ENCODE results near the gene PTPRK. TPM values are rescaled to one million over a fixed set of nuclear protein-coding genes. Genes with fewer than 3 reads are reported as not detected.

The PTPRK gene
- polyA plus RNA-seq, 3 donors, result 0.01 TPM; not detected in 2

DNA sequence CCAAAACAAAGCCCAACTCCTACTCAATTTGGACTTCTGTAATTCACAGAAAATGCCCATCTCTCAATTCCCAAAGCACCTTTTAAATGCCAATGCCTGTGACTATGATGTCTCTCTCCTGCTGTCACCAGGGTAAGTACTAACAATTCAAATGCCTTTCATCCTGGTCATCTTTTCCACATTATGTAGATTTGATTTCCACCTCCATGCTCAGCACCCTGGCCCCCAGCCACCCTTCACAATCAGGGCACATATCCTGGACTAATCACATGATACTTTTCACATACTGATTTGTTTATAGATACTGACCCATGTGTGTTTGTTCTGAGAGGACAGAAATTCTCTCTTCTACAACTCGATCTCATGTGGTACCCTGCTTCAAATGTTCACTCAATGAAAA is 236.3 kb downstream of the PTPRK start:
- Mint-ChIP-seq H3K4me3 (no peak overlapping the region), H3K27me3 (ENCODE audit: low read depth in 3 of 3) (peaks cover 0 to 1% (median 0%) of the 10 kb centered on the region in 3 donors), H3K27ac (no peak overlapping the region), H3K9me3 (peaks cover 0 to 12% (median 2%) of the 10 kb centered on the region in 7 donors), H3K36me3 (no peaks in the 10 kb centered on the region), H3K4me1 (no peaks in the 10 kb centered on the region)
- DNase-seq, result no peak
- H3K27me3 ChIP-seq (ENCODE audit: control insufficient read depth in 2 of 2, insufficient read depth in 2 of 2, low read length in 2 of 2), result no peaks in the 10 kb centered on the region
- no peaks in the 10 kb centered on the region for H3K79me2 ChIP-seq (ENCODE audit: insufficient read depth, low read length)
- TF ChIP-seq, protein P1, sequence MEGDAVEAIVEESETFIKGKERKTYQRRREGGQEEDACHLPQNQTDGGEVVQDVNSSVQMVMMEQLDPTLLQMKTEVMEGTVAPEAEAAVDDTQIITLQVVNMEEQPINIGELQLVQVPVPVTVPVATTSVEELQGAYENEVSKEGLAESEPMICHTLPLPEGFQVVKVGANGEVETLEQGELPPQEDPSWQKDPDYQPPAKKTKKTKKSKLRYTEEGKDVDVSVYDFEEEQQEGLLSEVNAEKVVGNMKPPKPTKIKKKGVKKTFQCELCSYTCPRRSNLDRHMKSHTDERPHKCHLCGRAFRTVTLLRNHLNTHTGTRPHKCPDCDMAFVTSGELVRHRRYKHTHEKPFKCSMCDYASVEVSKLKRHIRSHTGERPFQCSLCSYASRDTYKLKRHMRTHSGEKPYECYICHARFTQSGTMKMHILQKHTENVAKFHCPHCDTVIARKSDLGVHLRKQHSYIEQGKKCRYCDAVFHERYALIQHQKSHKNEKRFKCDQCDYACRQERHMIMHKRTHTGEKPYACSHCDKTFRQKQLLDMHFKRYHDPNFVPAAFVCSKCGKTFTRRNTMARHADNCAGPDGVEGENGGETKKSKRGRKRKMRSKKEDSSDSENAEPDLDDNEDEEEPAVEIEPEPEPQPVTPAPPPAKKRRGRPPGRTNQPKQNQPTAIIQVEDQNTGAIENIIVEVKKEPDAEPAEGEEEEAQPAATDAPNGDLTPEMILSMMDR (IDR thresholded peaks at IDR 0.05), result no peak
- intact Hi-C loops (cut with micrococcal nuclease), result no loop called here
- WGBS (ENCODE audit: insufficient coverage), result 83% methylated on average over 1 of the region's 1 CpG
- no peaks in the 10 kb centered on the region for H3K4me1 ChIP-seq (ENCODE audit: control insufficient read depth in 1 of 2, insufficient read depth in 2 of 2, low read length in 2 of 2)
- H3K36me3 ChIP-seq (replicated peaks in 1 of 2; ENCODE audit: control insufficient read depth in 1 of 2, insufficient read depth in 2 of 2, low read length in 2 of 2), result no peaks in the 10 kb centered on the region
- no peaks in the 10 kb centered on the region for H4K20me1 ChIP-seq (ENCODE audit: insufficient read depth, low read length)
- H3K9ac ChIP-seq (ENCODE audit: insufficient read depth, low read length, poor library complexity, severe bottlenecking), result no peak overlapping the region
- no peaks in the 10 kb centered on the region for H3K9me3 ChIP-seq (replicated peaks in 1 of 2; ENCODE audit: control insufficient read depth in 1 of 2, insufficient read depth in 1 of 2, low read length in 2 of 2)
- no peak overlapping the region for H3K27ac ChIP-seq (ENCODE audit: low read depth in 1 of 2, low read length in 2 of 2)
- no peak overlapping the region for H3K4me2 ChIP-seq (replicated peaks; ENCODE audit: extremely low read depth, low read length, poor library complexity, severe bottlenecking)
- no peak overlapping the region for H3K4me3 ChIP-seq (replicated peaks in 1 of 3; ENCODE audit: low read depth in 2 of 3, low read length in 3 of 3)
- H2AFZ ChIP-seq (ENCODE audit: insufficient read depth, low read depth, low read length, poor library complexity, severe bottlenecking), result no peak overlapping the region

- H3K4me1 ChIP-seq (ENCODE audit: control insufficient read depth in 1 of 2, insufficient read depth in 2 of 2, low read length in 2 of 2), result no peaks in the 10 kb centered on the region
- Mint-ChIP-seq H3K4me1 (no peaks in the 10 kb centered on the region), H3K4me3 (no peak overlapping the region), H3K27me3 (ENCODE audit: low read depth in 3 of 3) (peaks cover 0 to 1% (median 0%) of the 10 kb centered on the region in 3 donors), H3K9me3 (peaks cover 0 to 12% (median 2%) of the 10 kb centered on the region in 7 donors), H3K27ac (no peak overlapping the region), H3K36me3 (no peaks in the 10 kb centered on the region)
- no peak overlapping the region for H2AFZ ChIP-seq (ENCODE audit: insufficient read depth, low read depth, low read length, poor library complexity, severe bottlenecking)
- no peaks in the 10 kb centered on the region for H4K20me1 ChIP-seq (ENCODE audit: insufficient read depth, low read length)
- no peak overlapping the region for H3K4me3 ChIP-seq (replicated peaks in 1 of 3; ENCODE audit: low read depth in 2 of 3, low read length in 3 of 3)
- TF ChIP-seq, protein P1 (IDR thresholded peaks at IDR 0.05), result no peak
- no peaks in the 10 kb centered on the region for H3K79me2 ChIP-seq (ENCODE audit: insufficient read depth, low read length)
- WGBS (ENCODE audit: insufficient coverage), result 0% methylated on average over 2 of the region's 2 CpGs
- no peak overlapping the region for H3K9ac ChIP-seq (ENCODE audit: insufficient read depth, low read length, poor library complexity, severe bottlenecking)
- no peaks in the 10 kb centered on the region for H3K36me3 ChIP-seq (replicated peaks in 1 of 2; ENCODE audit: control insufficient read depth in 1 of 2, insufficient read depth in 2 of 2, low read length in 2 of 2)
- intact Hi-C loops (cut with micrococcal nuclease), result no loop called here
- no peak overlapping the region for H3K4me2 ChIP-seq (replicated peaks; ENCODE audit: extremely low read depth, low read length, poor library complexity, severe bottlenecking)
- H3K27me3 ChIP-seq (ENCODE audit: control insufficient read depth in 2 of 2, insufficient read depth in 2 of 2, low read length in 2 of 2), result no peaks in the 10 kb centered on the region
- no peaks in the 10 kb centered on the region for H3K9me3 ChIP-seq (replicated peaks in 1 of 2; ENCODE audit: control insufficient read depth in 1 of 2, insufficient read depth in 1 of 2, low read length in 2 of 2)
- H3K27ac ChIP-seq (ENCODE audit: low read depth in 1 of 2, low read length in 2 of 2), result no peak overlapping the region
- no peak for DNase-seq
Measured at GRCh38 chr6:128282961-128283360, 237.4 kb downstream of the PTPRK start.

Data from CD14-positive monocyte (primary cell).